HEK293 (cell line): Measurements from ENCODE around the gene C1QL4.

Experiments used
- CTCF ChIA-PET: fragments of 350-600 bp; formaldehyde crosslinking; extraction: SDS; loops from one replicate; lab custom pipeline; 2021; ENCODE audit warnings: antibody characterized with exemption; lab: Yijun Ruan, JAX
- POLR2A ChIA-PET: fragments of 300-600 bp; formaldehyde crosslinking; extraction: SDS; loops from one replicate; lab custom pipeline; 2020; ENCODE audit warnings: antibody characterized with exemption, inconsistent platforms; lab: Yijun Ruan, JAX
- H3K27ac ChIP-seq: fragments of 200-500 bp; sonication (Bioruptor generic); 2 replicates; pipeline ENCODE4 v1.5.1; 2014; ENCODE audit warnings: low read depth, low read length, control low read depth, inconsistent platforms; ENCODE audit errors: extremely low read depth
- H3K36me3 ChIP-seq, 2 experiments: fragments of 200-500 bp in 1 of 2; sonication (Bioruptor generic) in 1 of 2; 1 replicate in 1 of 2; 2 replicates in 1 of 2; pipeline ENCODE4 v1.5.1; 2014 to 2017; ENCODE audit warnings: inconsistent platforms in 2 of 2, low read length in 2 of 2; ENCODE audit not compliant: control insufficient read depth in 2 of 2, insufficient read depth in 1 of 2
- H3K4me1 ChIP-seq: fragments of 200-500 bp; sonication (Bioruptor generic); 2 replicates; pipeline ENCODE4 v1.5.1; 2014; ENCODE audit warnings: mild to moderate bottlenecking, low read length, inconsistent platforms; ENCODE audit not compliant: control insufficient read depth, insufficient read depth
- H3K4me3 ChIP-seq: 2 replicates; pipeline ENCODE4 v1.5.1; 2011; ENCODE audit warnings: low read depth, mild to moderate bottlenecking, control low read depth, low read length, moderate library complexity
- H3K9me3 ChIP-seq: fragments of 200-500 bp; sonication (Bioruptor generic); 2 replicates; pipeline ENCODE4 v1.5.1; 2014; ENCODE audit warnings: low read depth, low read length, inconsistent platforms; ENCODE audit not compliant: control insufficient read depth, insufficient read depth
- GLI4 ChIP-seq: fragments of 450-650 bp; formaldehyde crosslinking; IDR thresholded peaks from 2 replicates; pipeline ENCODE4 v1.5.1; 2016; ENCODE audit warnings: missing biosample characterization, missing genetic modification characterization
- GLIS2 ChIP-seq: fragments of 450-650 bp; formaldehyde crosslinking; IDR thresholded peaks from 2 replicates; pipeline ENCODE4 v1.5.1; 2016; ENCODE audit warnings: missing biosample characterization, missing genetic modification characterization
- KLF17 ChIP-seq: fragments of 450-650 bp; formaldehyde crosslinking; IDR thresholded peaks from 2 replicates; pipeline ENCODE4 v1.5.1; 2016; ENCODE audit warnings: missing biosample characterization, missing genetic modification characterization
- TRIM28 ChIP-seq: IDR thresholded peaks from 2 replicates; pipeline ENCODE4 v1.6.1; 2011; ENCODE audit warnings: low read length, control low read depth, borderline replicate concordance
- ZBTB1 ChIP-seq: fragments of 450-650 bp; formaldehyde crosslinking; IDR thresholded peaks from 2 replicates; pipeline ENCODE4 v1.5.1; 2016; ENCODE audit warnings: missing biosample characterization, missing genetic modification characterization
- ZIC2 ChIP-seq: fragments of 450-650 bp; formaldehyde crosslinking; IDR thresholded peaks from 2 replicates; pipeline ENCODE4 v1.5.1; 2016; ENCODE audit warnings: missing biosample characterization, missing genetic modification characterization
- ZNF10 ChIP-seq: fragments of 450-650 bp; formaldehyde crosslinking; IDR thresholded peaks from 2 replicates; pipeline ENCODE4 v1.5.1; 2017; ENCODE audit warnings: missing biosample characterization, missing genetic modification characterization
- ZNF140 ChIP-seq: fragments of 450-650 bp; formaldehyde crosslinking; IDR thresholded peaks from 2 replicates; pipeline ENCODE4 v1.5.1; 2016; ENCODE audit warnings: missing biosample characterization, missing genetic modification characterization
- ZNF175 ChIP-seq: fragments of 450-650 bp; formaldehyde crosslinking; IDR thresholded peaks from 2 replicates; pipeline ENCODE4 v1.5.1; 2016; ENCODE audit warnings: missing biosample characterization, missing genetic modification characterization
- ZNF24 ChIP-seq: fragments of 450-650 bp; formaldehyde crosslinking; IDR thresholded peaks from 2 replicates; pipeline ENCODE4 v1.5.1; 2016; ENCODE audit warnings: missing biosample characterization, missing genetic modification characterization
- ZNF600 ChIP-seq: fragments of 450-650 bp; formaldehyde crosslinking; IDR thresholded peaks from 2 replicates; pipeline ENCODE4 v1.5.1; 2016; ENCODE audit warnings: missing biosample characterization, missing genetic modification characterization
- ZNF610 ChIP-seq: fragments of 450-650 bp; formaldehyde crosslinking; IDR thresholded peaks from 2 replicates; pipeline ENCODE4 v1.5.1; 2016; ENCODE audit warnings: missing biosample characterization, missing genetic modification characterization, borderline replicate concordance
- ZNF658 ChIP-seq: fragments of 450-650 bp; formaldehyde crosslinking; IDR thresholded peaks from 2 replicates; pipeline ENCODE4; 2016; ENCODE audit warnings: missing biosample characterization, missing genetic modification characterization
- ZNF677 ChIP-seq: fragments of 450-650 bp; IDR thresholded peaks from 2 replicates; pipeline ENCODE4 v1.5.0; 2018; ENCODE audit warnings: missing biosample characterization, mild to moderate bottlenecking, missing genetic modification characterization, moderate library complexity
- ZXDB ChIP-seq: fragments of 450-650 bp; formaldehyde crosslinking; IDR thresholded peaks from 2 replicates; pipeline ENCODE4 v1.5.1; 2016; ENCODE audit warnings: missing biosample characterization, missing genetic modification characterization
- TF ChIP-seq, protein P1 (sequence below): fragments of 450-650 bp; formaldehyde crosslinking; optimal IDR thresholded peaks from 2 replicates; pipeline ENCODE3; 2016; ENCODE audit warnings: missing biosample characterization, mild to moderate bottlenecking, missing genetic modification characterization
- TF ChIP-seq, protein P2 (sequence below): fragments of 450-650 bp; formaldehyde crosslinking; IDR thresholded peaks from 2 replicates; pipeline ENCODE4 v1.5.1; 2017; ENCODE audit warnings: missing biosample characterization, missing genetic modification characterization

Gene C1QL4

GRCh38 chr12:49330631-49331379, 6.2 kb downstream of the C1QL4 start:
- ChIA-PET CTCF (interaction anchor here (0.5 to 11.4 kb wide), 33 partner anchors 9 to 496 kb away, joined by 3 to 185 read pairs (median 5); partner anchors contain the start of genes DNAJC22, PRPH, SPATS2 and TROAP), POLR2A (interaction anchor here (0.6 to 8.2 kb wide), 13 partner anchors 8 to 42 kb away, joined by 3 to 82 read pairs (median 5); partner anchors contain the start of genes SPATS2 and TROAP)
- H3K4me3 ChIP-seq, result no peak overlapping the region
- no peak overlapping the region for H3K27ac ChIP-seq
- no peaks in the 10 kb centered on the region for H3K9me3 ChIP-seq
- peak; percentile 87 for TF ChIP-seq KLF17 (tag by site-specific recombination)
- TF ChIP-seq, protein P1, sequence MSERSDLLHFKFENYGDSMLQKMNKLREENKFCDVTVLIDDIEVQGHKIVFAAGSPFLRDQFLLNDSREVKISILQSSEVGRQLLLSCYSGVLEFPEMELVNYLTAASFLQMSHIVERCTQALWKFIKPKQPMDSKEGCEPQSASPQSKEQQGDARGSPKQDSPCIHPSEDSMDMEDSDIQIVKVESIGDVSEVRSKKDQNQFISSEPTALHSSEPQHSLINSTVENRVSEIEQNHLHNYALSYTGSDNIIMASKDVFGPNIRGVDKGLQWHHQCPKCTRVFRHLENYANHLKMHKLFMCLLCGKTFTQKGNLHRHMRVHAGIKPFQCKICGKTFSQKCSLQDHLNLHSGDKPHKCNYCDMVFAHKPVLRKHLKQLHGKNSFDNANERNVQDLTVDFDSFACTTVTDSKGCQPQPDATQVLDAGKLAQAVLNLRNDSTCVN (tag by site-specific recombination), result peak; percentile 11
- TF ChIP-seq ZNF10, result no peak
- TF ChIP-seq GLIS2 (tag by site-specific recombination), result peak; percentile 19; the same call in 1 of the 2 replicates
- TF ChIP-seq ZNF610 (tag by site-specific recombination), result no peak
- TF ChIP-seq ZNF677 (tag by site-specific recombination), result no peak
- H3K36me3 ChIP-seq, result peaks cover 23 to 64% of the 10 kb centered on the region in 2 experiments
- peaks cover 5% of the 10 kb centered on the region; the same call in 1 of the 2 replicates for H3K4me1 ChIP-seq

DNA sequence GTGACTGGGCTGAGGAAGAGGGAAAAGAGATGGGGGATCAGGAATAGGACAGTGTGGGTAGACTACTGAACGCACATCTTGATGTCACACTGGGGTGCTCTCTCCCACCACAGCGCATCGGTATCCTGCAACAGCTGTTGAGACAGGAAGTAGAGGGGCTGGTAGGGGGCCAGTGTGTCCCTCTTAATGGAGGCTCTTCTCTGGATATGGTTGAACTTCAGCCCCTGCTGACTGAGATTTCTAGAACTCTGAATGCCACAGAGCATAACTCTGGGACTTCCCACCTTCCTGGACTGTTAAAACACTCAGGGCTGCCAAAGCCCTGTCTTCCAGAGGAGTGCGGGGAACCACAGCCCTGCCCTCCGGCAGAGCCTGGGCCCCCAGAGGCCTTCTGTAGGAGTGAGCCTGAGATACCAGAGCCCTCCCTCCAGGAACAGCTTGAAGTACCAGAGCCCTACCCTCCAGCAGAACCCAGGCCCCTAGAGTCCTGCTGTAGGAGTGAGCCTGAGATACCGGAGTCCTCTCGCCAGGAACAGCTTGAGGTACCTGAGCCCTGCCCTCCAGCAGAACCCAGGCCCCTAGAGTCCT, 6.9 kb downstream of the C1QL4 start:
- peaks cover 5% of the 10 kb centered on the region; the same call in 1 of the 2 replicates for H3K4me1 ChIP-seq
- no peak overlapping the region for H3K27ac ChIP-seq
- POLR2A ChIA-PET, result interaction anchor here (0.9 to 2.3 kb wide), 3 partner anchors 17 to 38 kb away, joined by 3 to 14 read pairs (median 4); no protein-coding TSS in a partner anchor
- peaks cover 25 to 71% of the 10 kb centered on the region in 2 experiments for H3K36me3 ChIP-seq
- TF ChIP-seq, protein P2, sequence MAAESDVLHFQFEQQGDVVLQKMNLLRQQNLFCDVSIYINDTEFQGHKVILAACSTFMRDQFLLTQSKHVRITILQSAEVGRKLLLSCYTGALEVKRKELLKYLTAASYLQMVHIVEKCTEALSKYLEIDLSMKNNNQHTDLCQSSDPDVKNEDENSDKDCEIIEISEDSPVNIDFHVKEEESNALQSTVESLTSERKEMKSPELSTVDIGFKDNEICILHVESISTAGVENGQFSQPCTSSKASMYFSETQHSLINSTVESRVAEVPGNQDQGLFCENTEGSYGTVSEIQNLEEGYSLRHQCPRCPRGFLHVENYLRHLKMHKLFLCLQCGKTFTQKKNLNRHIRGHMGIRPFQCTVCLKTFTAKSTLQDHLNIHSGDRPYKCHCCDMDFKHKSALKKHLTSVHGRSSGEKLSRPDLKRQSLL (tag by site-specific recombination), result peak; percentile 32; the same call in 1 of the 2 replicates
- 0 out of 2 replicates have a peak, but pooled peaks have one; percentile 6 for TF ChIP-seq ZIC2 (tag by site-specific recombination)
- TF ChIP-seq TRIM28, result no peak
- no peak for TF ChIP-seq ZNF140 (tag by site-specific recombination)
- no peak for TF ChIP-seq ZNF175 (tag by site-specific recombination)
- no peak for TF ChIP-seq ZXDB (tag by site-specific recombination)
- TF ChIP-seq ZNF24, result no peak
- no peak for TF ChIP-seq ZNF658 (tag by site-specific recombination)
- TF ChIP-seq ZBTB1, result no peak
- H3K9me3 ChIP-seq, result no peaks in the 10 kb centered on the region
- no peak overlapping the region for H3K4me3 ChIP-seq
- CTCF ChIA-PET, result interaction anchor here (0.6 to 11.4 kb wide), 11 partner anchors 12 to 327 kb away, joined by 3 to 185 read pairs (median 15); partner anchors contain the start of genes DNAJC22 and PRPH

GRCh38 chr12:49328816-49329215, 8.2 kb downstream of the C1QL4 start:
- Histone ChIP-seq H3K9me3 (no peaks in the 10 kb centered on the region), H3K4me1 (peaks cover 8% of the 10 kb centered on the region; the same call in 1 of the 2 replicates), H3K36me3 (peaks cover 36 to 80% of the 10 kb centered on the region in 2 experiments), H3K4me3 (no peak overlapping the region), H3K27ac (no peak overlapping the region)
- POLR2A ChIA-PET, result no interaction called here
- CTCF ChIA-PET, result interaction anchor here (0.6 to 11.4 kb wide), 6 partner anchors 8 to 36 kb away, joined by 3 to 185 read pairs (median 4); partner anchors contain the start of genes C1QL4 and PRPH
- TF ChIP-seq GLI4 (no peak), ZNF600 (tag by site-specific recombination) (0 out of 2 replicates have a peak, but pooled peaks have one; percentile 17)
